Measurements from ENCODE around the gene WASL. TPM values are rescaled to one million over a fixed set of nuclear protein-coding genes. Genes with fewer than 3 reads are reported as not detected.

Gene WASL
- polyA plus RNA-seq, 2 of the 4 experiments (the other 2 are of a cell fraction) = 18.5 to 21.0 TPM

DNA sequence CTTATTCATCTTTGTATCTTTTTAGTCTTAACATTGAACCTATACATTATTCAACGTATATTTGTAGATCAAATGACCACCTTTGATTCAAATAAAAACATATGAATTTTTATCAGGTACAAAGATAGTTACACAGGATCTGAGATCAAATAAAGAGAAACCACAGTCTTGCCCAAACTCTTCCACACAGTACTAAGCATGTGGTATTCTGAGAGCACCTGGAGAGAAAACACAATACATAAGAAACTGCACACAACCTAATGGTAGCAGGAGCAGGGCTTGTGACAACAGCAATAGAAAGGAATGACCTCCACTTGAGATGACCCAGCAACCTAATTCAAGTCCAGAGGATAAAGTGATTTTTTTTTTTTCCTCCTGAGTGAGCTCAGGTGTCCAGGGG, 6.5 kb upstream of the WASL start:
- TF ChIP-seq RNF2 (IDR thresholded peaks at IDR 0.05; ENCODE audit: borderline replicate concordance, low read depth) (no peak), ZNF302 (CRISPR knock-in tag; IDR thresholded peaks at IDR 0.05) (no peak), CTCF (IDR thresholded peaks at IDR 0.05) (no peak), NFE2L2 (conservative IDR thresholded peaks at IDR 0.05; ENCODE audit: low read length) (no peak), NR3C1 (IDR thresholded peaks at IDR 0.05) (no peak), JUNB (IDR thresholded peaks at IDR 0.05) (no peak), MAZ (IDR thresholded peaks at IDR 0.05; ENCODE audit: borderline replicate concordance, low read depth, low read length) (no peak), GATA3 (IDR thresholded peaks at IDR 0.05; ENCODE audit: borderline replicate concordance) (no peak), RAD21 (conservative IDR thresholded peaks at IDR 0.05 in 1 of 2, IDR thresholded peaks at IDR 0.05 in 1 of 2) (no peak), BHLHE40 (IDR thresholded peaks at IDR 0.05; ENCODE audit: low read depth, low read length) (no peak), NPAS2 (CRISPR knock-in tag; IDR thresholded peaks at IDR 0.05; ENCODE audit: borderline replicate concordance) (no peak), POLR2A (IDR thresholded peaks at IDR 0.05; ENCODE audit: low read length) (no peak)
- TF ChIP-seq, protein P1, sequence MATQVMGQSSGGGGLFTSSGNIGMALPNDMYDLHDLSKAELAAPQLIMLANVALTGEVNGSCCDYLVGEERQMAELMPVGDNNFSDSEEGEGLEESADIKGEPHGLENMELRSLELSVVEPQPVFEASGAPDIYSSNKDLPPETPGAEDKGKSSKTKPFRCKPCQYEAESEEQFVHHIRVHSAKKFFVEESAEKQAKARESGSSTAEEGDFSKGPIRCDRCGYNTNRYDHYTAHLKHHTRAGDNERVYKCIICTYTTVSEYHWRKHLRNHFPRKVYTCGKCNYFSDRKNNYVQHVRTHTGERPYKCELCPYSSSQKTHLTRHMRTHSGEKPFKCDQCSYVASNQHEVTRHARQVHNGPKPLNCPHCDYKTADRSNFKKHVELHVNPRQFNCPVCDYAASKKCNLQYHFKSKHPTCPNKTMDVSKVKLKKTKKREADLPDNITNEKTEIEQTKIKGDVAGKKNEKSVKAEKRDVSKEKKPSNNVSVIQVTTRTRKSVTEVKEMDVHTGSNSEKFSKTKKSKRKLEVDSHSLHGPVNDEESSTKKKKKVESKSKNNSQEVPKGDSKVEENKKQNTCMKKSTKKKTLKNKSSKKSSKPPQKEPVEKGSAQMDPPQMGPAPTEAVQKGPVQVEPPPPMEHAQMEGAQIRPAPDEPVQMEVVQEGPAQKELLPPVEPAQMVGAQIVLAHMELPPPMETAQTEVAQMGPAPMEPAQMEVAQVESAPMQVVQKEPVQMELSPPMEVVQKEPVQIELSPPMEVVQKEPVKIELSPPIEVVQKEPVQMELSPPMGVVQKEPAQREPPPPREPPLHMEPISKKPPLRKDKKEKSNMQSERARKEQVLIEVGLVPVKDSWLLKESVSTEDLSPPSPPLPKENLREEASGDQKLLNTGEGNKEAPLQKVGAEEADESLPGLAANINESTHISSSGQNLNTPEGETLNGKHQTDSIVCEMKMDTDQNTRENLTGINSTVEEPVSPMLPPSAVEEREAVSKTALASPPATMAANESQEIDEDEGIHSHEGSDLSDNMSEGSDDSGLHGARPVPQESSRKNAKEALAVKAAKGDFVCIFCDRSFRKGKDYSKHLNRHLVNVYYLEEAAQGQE (IDR thresholded peaks at IDR 0.05) = no peak
- Histone ChIP-seq H3K9me3 (no peaks in the 10 kb centered on the region), H3K27ac (no peak overlapping the region), H3K4me3 (no peak overlapping the region), H3K4me1 (peaks cover 18% of the 10 kb centered on the region), H3K4me2 (no peak overlapping the region)
- ChIA-PET CTCF (interaction anchor here (1.1 to 1.2 kb wide), 2 partner anchors 20 to 111 kb away, joined by 3 to 5 read pairs; no protein-coding TSS in a partner anchor), POLR2A (no interaction called here)
- WGBS (ENCODE audit: missing lambda C conversion rate) = 89% methylated on average over 1 of the region's 1 CpG
- ATAC-seq (no peak), FAIRE-seq (no peak), DNase-seq (ENCODE audit: low read depth in 1 of 2, low spot score in 1 of 2) (no peak)

DNA sequence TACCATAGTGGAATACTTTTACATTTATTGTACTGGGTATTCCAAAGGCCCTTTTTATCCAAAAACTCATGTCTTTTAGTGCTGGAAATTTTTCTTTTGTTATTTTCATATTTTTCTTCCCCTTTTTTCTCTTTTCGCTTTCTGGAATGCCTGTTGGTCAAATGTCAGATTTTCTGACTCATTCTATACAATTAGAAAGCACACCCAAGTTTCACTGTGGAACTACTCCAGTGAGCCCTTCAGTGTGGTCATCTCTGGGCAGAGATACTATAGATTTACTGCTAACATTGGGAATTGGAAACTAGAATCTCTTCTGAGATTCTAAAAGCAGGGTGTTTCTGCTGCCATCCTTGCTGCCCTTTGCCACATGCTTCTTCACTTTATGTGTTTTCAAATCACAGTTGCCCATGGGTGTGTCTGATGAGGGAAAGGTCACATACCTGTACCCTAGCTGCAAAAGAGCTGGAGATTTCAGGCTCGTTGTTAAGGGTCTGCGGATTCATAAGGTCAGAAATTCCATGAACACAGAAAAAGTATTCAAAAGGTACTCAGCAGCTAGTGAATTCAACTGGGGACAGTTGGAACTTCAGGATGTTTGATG, 5.6 kb upstream of the WASL start:
- 50% methylated on average over 3 of the region's 3 CpGs for WGBS (ENCODE audit: missing lambda C conversion rate)
- TF ChIP-seq FOSL2 (IDR thresholded peaks at IDR 0.05) = no peak
- no peak for TF ChIP-seq FOSL2 (CRISPR knock-in tag; IDR thresholded peaks at IDR 0.05)
- TF ChIP-seq ESRRA (IDR thresholded peaks at IDR 0.05; ENCODE audit: borderline replicate concordance, low read length) = no peak
- TF ChIP-seq KDM1A (IDR thresholded peaks at IDR 0.05; ENCODE audit: low read depth) = no peak
- TF ChIP-seq FOSB (CRISPR knock-in tag; IDR thresholded peaks at IDR 0.05) = no peak
- TF ChIP-seq, protein P2, sequence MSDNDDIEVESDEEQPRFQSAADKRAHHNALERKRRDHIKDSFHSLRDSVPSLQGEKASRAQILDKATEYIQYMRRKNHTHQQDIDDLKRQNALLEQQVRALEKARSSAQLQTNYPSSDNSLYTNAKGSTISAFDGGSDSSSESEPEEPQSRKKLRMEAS (IDR thresholded peaks at IDR 0.05) = no peak
- TF ChIP-seq ZFP36 (IDR thresholded peaks at IDR 0.05; ENCODE audit: borderline replicate concordance, partially characterized antibody) = no peak
- TF ChIP-seq, protein P3, sequence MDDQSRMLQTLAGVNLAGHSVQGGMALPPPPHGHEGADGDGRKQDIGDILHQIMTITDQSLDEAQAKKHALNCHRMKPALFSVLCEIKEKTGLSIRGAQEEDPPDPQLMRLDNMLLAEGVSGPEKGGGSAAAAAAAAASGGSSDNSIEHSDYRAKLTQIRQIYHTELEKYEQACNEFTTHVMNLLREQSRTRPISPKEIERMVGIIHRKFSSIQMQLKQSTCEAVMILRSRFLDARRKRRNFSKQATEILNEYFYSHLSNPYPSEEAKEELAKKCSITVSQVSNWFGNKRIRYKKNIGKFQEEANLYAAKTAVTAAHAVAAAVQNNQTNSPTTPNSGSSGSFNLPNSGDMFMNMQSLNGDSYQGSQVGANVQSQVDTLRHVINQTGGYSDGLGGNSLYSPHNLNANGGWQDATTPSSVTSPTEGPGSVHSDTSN (IDR thresholded peaks at IDR 0.05) = no peak
- TF ChIP-seq TP53 (CRISPR knock-in tag; IDR thresholded peaks at IDR 0.05) = no peak
- TF ChIP-seq BHLHE40 (IDR thresholded peaks at IDR 0.05; ENCODE audit: low read depth, low read length) = no peak
- no peak for TF ChIP-seq POLR2AphosphoS2 (conservative IDR thresholded peaks at IDR 0.05; ENCODE audit: low read length)
- no peak for TF ChIP-seq RAD21 (conservative IDR thresholded peaks at IDR 0.05 in 1 of 2, IDR thresholded peaks at IDR 0.05 in 1 of 2)
- no peak for TF ChIP-seq ZC3H11A (IDR thresholded peaks at IDR 0.05)
- TF ChIP-seq RCOR1 (IDR thresholded peaks at IDR 0.05; ENCODE audit: low read depth, low read length) = no peak
- TF ChIP-seq CHD2 (IDR thresholded peaks at IDR 0.05; ENCODE audit: low read length, partially characterized antibody) = no peak
- no peak for TF ChIP-seq NR3C1 (IDR thresholded peaks at IDR 0.05)
- no peak for TF ChIP-seq BCL3 (IDR thresholded peaks at IDR 0.05)
- peak overlapping the region; percentile 25; the same call in 1 of the 3 replicates for H3K4me2 ChIP-seq
- CTCF ChIA-PET = interaction anchor here (1.1 to 1.4 kb wide), 2 partner anchors 16 to 112 kb away, joined by 3 read pairs; no protein-coding TSS in a partner anchor
- H3K4me1 ChIP-seq = peaks cover 23% of the 10 kb centered on the region
- H3K4me3 ChIP-seq = no peak overlapping the region
- POLR2A ChIA-PET = no interaction called here
- H3K9me3 ChIP-seq = no peaks in the 10 kb centered on the region
- H3K27ac ChIP-seq = no peak overlapping the region
- DNase-seq (ENCODE audit: low read depth in 1 of 2, low spot score in 1 of 2) = no peak
- FAIRE-seq = no peak
- ATAC-seq = no peak

All from A549 (cell line).